ENCODE measurements around the gene FITM2.
"Not testable (repeated sequence)": the region's sequence is repeated elsewhere in the genome, so short reads cannot be mapped to it uniquely, and the experiment has no call there.

DNA sequence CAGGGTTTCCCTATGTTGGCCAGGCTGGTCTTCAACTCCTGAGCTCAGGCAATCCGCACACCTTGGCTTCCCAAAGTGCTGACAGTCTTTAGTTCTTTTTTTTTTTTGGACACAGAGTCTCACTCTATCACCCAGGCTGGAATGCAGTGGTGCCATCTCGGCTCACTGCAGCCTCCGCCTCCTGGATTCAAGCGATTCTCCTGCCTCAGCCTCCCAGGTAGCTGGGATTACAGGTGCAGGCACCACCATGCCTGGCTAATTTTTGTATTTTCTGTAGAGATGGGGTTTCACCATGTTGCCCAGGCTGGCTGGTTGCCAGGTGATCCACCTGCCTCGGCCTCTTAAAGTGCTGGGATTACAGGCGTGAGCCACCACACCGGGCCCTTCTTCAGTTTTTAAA is 16.7 kb upstream of the FITM2 start:
- TF ChIP-seq, protein P1, sequence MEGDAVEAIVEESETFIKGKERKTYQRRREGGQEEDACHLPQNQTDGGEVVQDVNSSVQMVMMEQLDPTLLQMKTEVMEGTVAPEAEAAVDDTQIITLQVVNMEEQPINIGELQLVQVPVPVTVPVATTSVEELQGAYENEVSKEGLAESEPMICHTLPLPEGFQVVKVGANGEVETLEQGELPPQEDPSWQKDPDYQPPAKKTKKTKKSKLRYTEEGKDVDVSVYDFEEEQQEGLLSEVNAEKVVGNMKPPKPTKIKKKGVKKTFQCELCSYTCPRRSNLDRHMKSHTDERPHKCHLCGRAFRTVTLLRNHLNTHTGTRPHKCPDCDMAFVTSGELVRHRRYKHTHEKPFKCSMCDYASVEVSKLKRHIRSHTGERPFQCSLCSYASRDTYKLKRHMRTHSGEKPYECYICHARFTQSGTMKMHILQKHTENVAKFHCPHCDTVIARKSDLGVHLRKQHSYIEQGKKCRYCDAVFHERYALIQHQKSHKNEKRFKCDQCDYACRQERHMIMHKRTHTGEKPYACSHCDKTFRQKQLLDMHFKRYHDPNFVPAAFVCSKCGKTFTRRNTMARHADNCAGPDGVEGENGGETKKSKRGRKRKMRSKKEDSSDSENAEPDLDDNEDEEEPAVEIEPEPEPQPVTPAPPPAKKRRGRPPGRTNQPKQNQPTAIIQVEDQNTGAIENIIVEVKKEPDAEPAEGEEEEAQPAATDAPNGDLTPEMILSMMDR (IDR thresholded peaks at IDR 0.05), result not testable (repeated sequence)
- TF ChIP-seq POLR2A (IDR thresholded peaks at IDR 0.05), result not testable (repeated sequence)

Data from uterus (tissue), 2 donors.